ENCODE measurements around the gene SSTR3.

Gene SSTR3

GRCh38 chr22:37212174-37212906 is at the start of gene SSTR3:
SSTR3 (minus strand) TSS chr22:37212477; CDS start chr22:37207803, 4,674 bp downstream.
- Histone ChIP-seq H3K36me3 (no peaks in the 10 kb centered on the region), H3K27ac (no peak within 1 kb of the TSS)
- DNase-seq = peak in 1 of 2 donors; percentile 64

GRCh38 chr22:37260901-37261336 is 48.6 kb upstream of the SSTR3 start:
- peak in 1 of 2 donors; percentile 38 for DNase-seq

More at GRCh38 chr22:37212174-37212906, at the start of gene SSTR3:
- H3K9me3 ChIP-seq = no peaks in the 10 kb centered on the region
- H3K27me3 ChIP-seq = peaks cover 0 to 65% of the 10 kb centered on the region in 2 donors
- H3K4me3 ChIP-seq = no peak within 1 kb of the TSS
- intact Hi-C loops (cut with DNase I; ENCODE audit: low total_unique reads) = no loop called here
- no peak for TF ChIP-seq CTCF (IDR thresholded peaks at IDR 0.05)
- H3K4me1 ChIP-seq = peaks cover 0 to 11% (median 9%) of the 10 kb centered on the region in 4 donors

GRCh38 chr22:37260155-37260795 is 48.0 kb upstream of the SSTR3 start:
- H3K27ac ChIP-seq = no peak overlapping the region
- no peak for DNase-seq
- H3K36me3 ChIP-seq = no peaks in the 10 kb centered on the region
- no peak for TF ChIP-seq CTCF (IDR thresholded peaks at IDR 0.05)
- H3K4me3 ChIP-seq = no peak overlapping the region
- intact Hi-C loops (cut with DNase I; ENCODE audit: low total_unique reads) = no loop called here
- H3K27me3 ChIP-seq = peaks cover 0 to 80% of the 10 kb centered on the region in 2 donors
- no peaks in the 10 kb centered on the region for H3K4me1 ChIP-seq
- peaks cover 0 to 20% (median 15%) of the 10 kb centered on the region in 3 donors for H3K9me3 ChIP-seq

More at GRCh38 chr22:37260901-37261336, 48.6 kb upstream of the SSTR3 start:
- no peaks in the 10 kb centered on the region for H3K36me3 ChIP-seq
- peaks cover 0 to 76% of the 10 kb centered on the region in 2 donors for H3K27me3 ChIP-seq
- H3K4me1 ChIP-seq = no peaks in the 10 kb centered on the region
- H3K27ac ChIP-seq = no peak overlapping the region
- H3K4me3 ChIP-seq = no peak overlapping the region
- peak; percentile 64 to 75 for TF ChIP-seq CTCF (IDR thresholded peaks at IDR 0.05)
- H3K9me3 ChIP-seq = peaks cover 0 to 20% (median 15%) of the 10 kb centered on the region in 3 donors
- intact Hi-C loops (cut with DNase I; ENCODE audit: low total_unique reads) = no loop called here

- no peak for TF ChIP-seq CTCF (IDR thresholded peaks at IDR 0.05)
- intact Hi-C loops (cut with DNase I; ENCODE audit: low total_unique reads) = no loop called here
- Histone ChIP-seq H3K27ac (no peak overlapping the region), H3K36me3 (no peaks in the 10 kb centered on the region), H3K9me3 (peaks cover 0 to 14% (median 13%) of the 10 kb centered on the region in 3 donors), H3K27me3 (peaks cover 0 to 82% of the 10 kb centered on the region in 2 donors), H3K4me3 (no peak overlapping the region), H3K4me1 (no peaks in the 10 kb centered on the region)
- no peak for DNase-seq
Observed at GRCh38 chr22:37259540-37260029, 47.3 kb upstream of the SSTR3 start.

- TF ChIP-seq CTCF (IDR thresholded peaks at IDR 0.05) = no peak
- peaks cover 0 to 7% (median 6%) of the 10 kb centered on the region in 3 donors for H3K9me3 ChIP-seq
- H3K4me1 ChIP-seq = no peaks in the 10 kb centered on the region
- peaks cover 0 to 83% of the 10 kb centered on the region in 2 donors for H3K27me3 ChIP-seq
- H3K27ac ChIP-seq = no peak overlapping the region
- H3K36me3 ChIP-seq = no peaks in the 10 kb centered on the region
- intact Hi-C loops (cut with DNase I; ENCODE audit: low total_unique reads) = no loop called here
- no peak for DNase-seq
- H3K4me3 ChIP-seq = no peak overlapping the region
Observed at GRCh38 chr22:37258753-37259401, 46.6 kb upstream of the SSTR3 start.

All from tibial artery (tissue), 4 donors.